Endodermal cell (in vitro differentiated cells): Measurements from ENCODE around the gene SLC66A2. TPM values are rescaled to one million over a fixed set of nuclear protein-coding genes. Genes with fewer than 3 reads are reported as not detected.

Experiments used
- DNase-seq: peaks from one replicate; pipeline ENCODE4 v3.0.0-alpha.2; 2017
- H3K27ac ChIP-seq: 2 replicates; pipeline ENCODE4 v1.5.1; 2013; ENCODE audit warnings: mild to moderate bottlenecking, low read depth, low read length, moderate library complexity
- H3K27me3 ChIP-seq: 2 replicates; pipeline ENCODE4 v1.6.1; 2013; ENCODE audit warnings: mild to moderate bottlenecking, low read length, moderate library complexity; ENCODE audit not compliant: insufficient read depth, control insufficient read depth, poor library complexity, severe bottlenecking
- H3K36me3 ChIP-seq: 2 replicates; pipeline ENCODE4 v1.7.0; 2013; ENCODE audit warnings: mild to moderate bottlenecking, low read length, moderate library complexity; ENCODE audit not compliant: control insufficient read depth, insufficient read depth
- H3K4me1 ChIP-seq: one replicate; pipeline ENCODE4 v1.7.0; 2013; ENCODE audit warnings: low read length; ENCODE audit not compliant: control insufficient read depth, insufficient read depth
- H3K4me3 ChIP-seq: 2 replicates; pipeline ENCODE4 v1.5.1; 2013; ENCODE audit warnings: mild to moderate bottlenecking, low read length, moderate library complexity
- H3K9ac ChIP-seq: 2 replicates; pipeline ENCODE4 v1.6.1; 2013; ENCODE audit warnings: mild to moderate bottlenecking, low read length, moderate library complexity; ENCODE audit not compliant: poor library complexity, severe bottlenecking; ENCODE audit errors: extremely low read depth
- H3K9me3 ChIP-seq: 2 replicates; pipeline ENCODE4 v1.6.1; 2013; ENCODE audit warnings: mild to moderate bottlenecking, low read length, moderate library complexity; ENCODE audit not compliant: control insufficient read depth
- H3K27ac Mint-ChIP-seq: 2 replicates; pipeline ENCODE4 v1.8.0; 2020; ENCODE audit warnings: mixed read lengths
- H3K27me3 Mint-ChIP-seq: 2 replicates; pipeline ENCODE4 v1.8.0; 2021; ENCODE audit warnings: mild to moderate bottlenecking, mixed read lengths; ENCODE audit not compliant: insufficient read depth
- H3K36me3 Mint-ChIP-seq: 2 replicates; pipeline ENCODE4 v1.8.0; 2020; ENCODE audit warnings: low read depth, mixed read lengths
- H3K4me1 Mint-ChIP-seq: 2 replicates; pipeline ENCODE4 v1.8.0; 2020; ENCODE audit warnings: mixed read lengths
- H3K4me3 Mint-ChIP-seq: 2 replicates; pipeline ENCODE4 v1.8.0; 2020; ENCODE audit warnings: mild to moderate bottlenecking, moderate library complexity, mixed read lengths
- H3K9me3 Mint-ChIP-seq: 2 replicates; pipeline ENCODE4 v1.8.0; 2020; ENCODE audit warnings: mild to moderate bottlenecking, mixed read lengths
- CTCF ChIP-seq: fragments of 200-600 bp; sonication (generic); conservative IDR thresholded peaks from 2 replicates; pipeline ENCODE4 v1.5.0; 2021; ENCODE audit warnings: antibody characterized with exemption, mild to moderate bottlenecking
- WGBS, 2 experiments: methylation state at CpG; one replicate each; pipeline versions ENCODE4 v1.1.5 to v1.1.7; 2013; ENCODE audit warnings: missing lambda C conversion rate in 2 of 2, mixed read lengths in 1 of 2; ENCODE audit not compliant: insufficient coverage in 1 of 2, insufficient read length in 1 of 2; 5-methylcytosine and 5-hydroxymethylcytosine counted together
- total RNA-seq, 2 donors: library from RNA; stranded (reverse); fragmentation: NEBNext Ultra II Directional in 1 of 2; extraction: Animal tissue kit (Norgen Biotek cat#: 25700) in 1 of 2; gene quantifications; 2 replicates in 1 of 2; 3 replicates in 1 of 2; pipeline ENCODE4 v1.2.1, GENCODE V29; 2021

Gene SLC66A2
- total RNA-seq, 2 donors from 2014 or later, result 30.3 to 32.4 TPM

- 90 to 95% methylated on average over 18 to 25 of the region's 25 CpGs for WGBS, 2 experiments
- no peak for TF ChIP-seq CTCF
- peaks cover 16% of the 10 kb centered on the region for H3K9me3 Mint-ChIP-seq
- DNase-seq, result peak; percentile 33
- Histone ChIP-seq H3K27ac (peak overlapping the region; percentile 57), H3K9me3 (peaks cover 13% of the 10 kb centered on the region), H3K9ac (no peak overlapping the region), H3K4me3 (no peak overlapping the region), H3K27me3 (no peaks in the 10 kb centered on the region), H3K4me1 (no peaks in the 10 kb centered on the region), H3K36me3 (peaks cover 18% of the 10 kb centered on the region)
- H3K36me3 Mint-ChIP-seq, result peaks cover 43% of the 10 kb centered on the region
- H3K4me3 Mint-ChIP-seq, result no peak overlapping the region
- H3K27ac Mint-ChIP-seq, result no peak overlapping the region
- no peaks in the 10 kb centered on the region for H3K4me1 Mint-ChIP-seq
- no peaks in the 10 kb centered on the region for H3K27me3 Mint-ChIP-seq
These were observed 26.4 kb downstream of the SLC66A2 start for GRCh38 chr18:79924814-79925731.

GRCh38 chr18:79923896-79924585 is 27.4 kb downstream of the SLC66A2 start:
- 95 to 98% methylated on average over 13 to 26 of the region's 26 CpGs for WGBS, 2 experiments
- H3K4me3 Mint-ChIP-seq, result no peak overlapping the region

More at GRCh38 chr18:79923896-79924585, 27.4 kb downstream of the SLC66A2 start:
- no peaks in the 10 kb centered on the region for H3K27me3 Mint-ChIP-seq
- no peak overlapping the region for H3K27ac Mint-ChIP-seq
- H3K4me1 ChIP-seq, result no peaks in the 10 kb centered on the region
- TF ChIP-seq CTCF, result no peak
- H3K9ac ChIP-seq, result no peak overlapping the region
- H3K36me3 ChIP-seq, result peaks cover 11% of the 10 kb centered on the region
- peaks cover 5% of the 10 kb centered on the region for H3K9me3 Mint-ChIP-seq
- no peaks in the 10 kb centered on the region for H3K27me3 ChIP-seq
- no peak overlapping the region for H3K27ac ChIP-seq
- no peaks in the 10 kb centered on the region for H3K4me1 Mint-ChIP-seq
- peaks cover 36% of the 10 kb centered on the region for H3K36me3 Mint-ChIP-seq
- H3K4me3 ChIP-seq, result no peak overlapping the region
- DNase-seq, result peak; percentile 9
- peaks cover 3% of the 10 kb centered on the region for H3K9me3 ChIP-seq
